Measurements from ENCODE around the gene PATE1.
"Not testable (repeated sequence)": the region's sequence is repeated elsewhere in the genome, so short reads cannot be mapped to it uniquely, and the experiment has no call there.

The PATE1 gene, protein sequence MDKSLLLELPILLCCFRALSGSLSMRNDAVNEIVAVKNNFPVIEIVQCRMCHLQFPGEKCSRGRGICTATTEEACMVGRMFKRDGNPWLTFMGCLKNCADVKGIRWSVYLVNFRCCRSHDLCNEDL

DNA sequence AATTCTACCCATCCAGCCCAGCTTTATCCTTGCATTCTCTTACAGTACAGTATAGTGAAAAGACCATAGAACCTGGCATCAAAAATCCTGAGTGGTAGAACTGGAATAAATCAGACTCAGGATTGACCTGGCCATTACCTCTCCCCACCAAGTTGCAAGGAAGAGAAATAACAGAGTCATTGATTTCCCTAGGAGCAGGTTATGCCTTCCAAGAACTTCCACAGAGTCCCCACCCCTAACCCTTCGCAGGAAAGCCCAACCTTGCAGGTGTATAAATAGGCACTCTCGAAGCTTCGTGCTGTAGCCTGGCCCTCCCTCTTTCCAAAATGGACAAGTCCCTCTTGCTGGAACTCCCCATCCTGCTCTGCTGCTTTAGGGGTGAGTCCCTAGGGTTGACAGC lies at the start of gene PATE1:
PATE1 (plus strand) TSS at position 301 of the 400 bp plus-strand sequence; CDS start at position 327, 26 bp downstream.
- no peak for DNase-seq (ENCODE audit: low read depth in 2 of 2, low spot score in 1 of 2)

DNA sequence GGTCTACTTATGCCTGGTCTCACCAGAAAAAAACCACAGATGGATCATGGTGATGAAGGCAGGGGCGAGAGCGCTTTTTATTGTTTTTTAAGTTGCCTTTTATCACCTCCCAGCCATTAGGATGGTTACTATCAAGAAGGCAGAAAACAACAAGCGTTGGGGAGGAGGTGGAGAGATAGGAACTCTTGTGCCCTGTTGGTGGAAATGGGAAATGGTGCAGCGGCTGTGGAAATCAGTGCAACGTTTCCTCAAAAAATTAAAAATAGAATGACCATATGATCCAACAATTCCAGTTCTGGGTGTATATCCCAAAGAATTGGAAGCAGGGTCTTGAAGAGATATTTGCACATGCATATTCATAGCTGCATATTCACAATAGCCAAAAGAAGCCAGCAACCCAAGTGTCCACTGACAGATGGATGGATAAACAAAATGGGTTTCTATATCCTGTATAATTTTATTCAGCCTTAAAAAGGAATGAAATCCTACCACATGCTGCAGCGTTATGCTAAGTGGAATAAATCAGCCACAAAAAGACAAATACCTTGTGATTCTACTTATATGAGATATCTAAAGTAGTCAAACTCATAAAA lies 45.0 kb upstream of the PATE1 start:
- no peak for DNase-seq (ENCODE audit: low read depth in 2 of 2, low spot score in 1 of 2)

DNA sequence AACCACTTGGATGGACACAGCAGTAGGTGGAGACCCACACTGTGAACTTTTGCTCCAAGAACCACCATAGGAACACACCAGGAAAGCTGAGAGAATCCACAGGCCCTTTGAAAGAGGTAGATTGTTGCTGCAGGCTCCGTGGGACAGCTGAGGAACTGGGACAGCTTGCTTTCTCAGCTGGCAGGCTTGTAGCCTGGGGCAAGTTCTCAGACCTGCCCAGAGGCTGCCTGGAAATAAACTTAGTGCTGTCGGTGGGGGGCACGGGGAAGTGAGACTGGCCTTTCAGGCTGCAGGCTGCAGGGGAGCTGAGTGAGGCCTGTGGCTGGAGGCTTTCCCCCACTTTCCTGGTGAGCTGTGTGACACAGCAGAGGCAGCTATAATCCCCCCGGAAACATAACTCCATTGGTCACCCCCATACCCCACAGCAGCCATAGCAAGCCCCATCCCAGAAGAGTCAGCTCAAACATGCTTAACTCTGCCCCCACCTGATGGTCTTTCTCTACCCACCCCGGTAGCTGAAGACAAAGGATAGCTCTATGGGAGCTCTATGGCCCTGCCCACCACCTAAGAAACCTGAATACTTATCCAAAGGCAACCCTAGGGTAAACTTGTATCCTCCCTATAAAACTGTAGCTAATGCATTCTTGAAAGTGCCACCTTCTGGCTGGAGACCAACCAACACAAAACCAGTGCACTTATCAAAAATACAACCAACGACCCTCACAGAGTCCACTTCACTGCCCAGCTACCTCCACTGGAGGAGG lies 44.0 kb upstream of the PATE1 start:
- DNase-seq (ENCODE audit: low read depth in 2 of 2, low spot score in 1 of 2): no peak

DNA sequence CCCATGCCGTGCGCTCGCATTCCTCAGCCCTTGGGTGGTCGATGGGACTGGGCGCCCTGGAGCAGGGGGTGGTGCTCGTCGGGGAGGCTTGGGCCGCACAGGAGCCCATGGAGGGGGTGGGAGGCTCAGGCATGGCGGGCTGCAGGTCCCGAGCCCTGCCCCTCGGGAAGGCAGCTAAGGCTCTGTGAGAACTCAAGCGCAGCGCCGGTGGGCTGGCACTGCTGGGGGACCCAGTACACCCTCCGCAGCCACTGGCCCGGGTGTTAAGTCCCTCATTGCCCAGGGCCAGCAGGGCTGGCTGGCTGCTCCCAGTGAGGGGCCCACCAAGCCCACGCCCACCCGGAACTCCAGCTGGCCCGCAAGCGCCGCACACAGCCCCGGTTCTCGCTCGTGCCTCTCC lies 41.4 kb upstream of the PATE1 start:
- not testable (repeated sequence) for DNase-seq (ENCODE audit: low read depth in 2 of 2, low spot score in 1 of 2)

DNA sequence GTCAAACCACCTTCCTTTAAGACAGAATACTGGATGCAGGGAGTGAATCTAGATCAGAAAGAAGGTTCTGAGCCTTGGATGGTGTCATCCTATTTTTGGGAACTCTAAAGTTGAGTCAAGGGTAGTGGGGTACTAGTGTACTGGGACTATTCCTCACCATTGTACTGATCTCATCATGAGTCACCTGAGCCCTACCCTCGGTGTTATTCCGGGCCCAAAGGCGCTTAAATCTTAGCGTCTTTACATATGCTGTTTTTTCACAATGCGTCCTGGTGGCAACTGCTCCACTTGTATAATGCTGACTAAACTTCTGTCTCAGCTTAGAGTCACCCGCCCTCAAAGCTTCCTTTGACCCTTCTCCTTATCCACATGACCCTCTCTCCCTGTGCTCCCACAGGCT lies 25.3 kb upstream of the PATE1 start:
- DNase-seq (ENCODE audit: low read depth in 2 of 2, low spot score in 1 of 2): no peak

DNA sequence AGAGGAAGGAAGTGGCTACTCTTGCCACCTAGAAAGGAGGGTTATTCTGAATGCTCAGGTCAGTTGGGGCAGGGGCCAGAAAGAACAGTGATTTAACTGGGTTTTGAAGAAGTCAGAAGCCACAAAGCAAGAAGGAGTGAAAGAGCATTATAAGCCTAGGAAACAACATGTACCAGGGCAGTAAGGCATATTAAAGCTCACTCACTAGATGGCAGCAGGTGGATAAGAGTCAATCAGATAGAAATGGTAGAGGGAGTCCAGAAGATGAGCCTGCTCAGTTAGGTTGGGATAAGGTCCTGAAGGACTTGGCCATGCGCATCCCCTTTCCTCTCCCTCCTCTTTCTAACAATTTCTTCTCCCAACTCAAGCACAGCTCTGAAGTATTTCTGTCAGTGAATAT lies 22.0 kb upstream of the PATE1 start:
- no peak for DNase-seq (ENCODE audit: low read depth in 2 of 2, low spot score in 1 of 2)

DNA sequence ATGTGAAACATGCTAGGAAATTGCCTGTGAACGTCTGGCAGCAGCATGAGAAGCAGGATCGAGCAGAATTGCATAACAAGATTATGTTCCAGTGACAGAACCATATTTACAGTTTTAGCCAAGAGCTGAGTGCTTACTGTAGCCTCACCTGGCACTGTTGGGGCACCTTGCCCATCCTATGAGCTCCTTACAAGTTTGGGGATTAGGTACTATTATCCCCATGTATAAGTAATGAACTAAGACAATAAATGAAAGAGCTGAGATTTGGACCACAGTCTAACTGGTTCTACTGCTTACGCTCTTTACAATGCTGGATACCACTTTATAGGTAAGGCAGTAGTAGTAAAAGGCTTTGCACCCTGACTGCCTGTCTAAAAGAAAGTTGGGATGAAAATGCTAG lies 17.1 kb upstream of the PATE1 start:
- DNase-seq (ENCODE audit: low read depth in 2 of 2, low spot score in 1 of 2): no peak

DNA sequence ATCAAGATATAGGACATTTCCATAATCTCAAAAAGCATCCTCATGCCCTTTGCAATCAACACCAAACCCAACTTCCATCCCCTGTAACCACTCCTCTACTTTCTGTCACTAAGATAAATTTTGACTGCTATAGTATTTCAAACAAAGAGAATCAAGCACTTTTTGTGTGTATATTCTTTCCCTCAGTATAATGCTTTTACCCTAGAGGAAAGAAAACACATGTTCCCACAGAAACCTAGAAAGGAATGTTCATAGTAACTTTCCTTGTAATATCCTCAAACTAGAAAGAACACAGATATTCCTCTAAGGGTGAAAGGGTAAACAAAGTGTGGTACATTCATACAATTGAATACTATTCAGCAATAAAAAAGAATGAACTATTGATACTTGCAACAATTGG lies 5.5 kb upstream of the PATE1 start:
- DNase-seq (ENCODE audit: low read depth in 2 of 2, low spot score in 1 of 2): no peak

DNA sequence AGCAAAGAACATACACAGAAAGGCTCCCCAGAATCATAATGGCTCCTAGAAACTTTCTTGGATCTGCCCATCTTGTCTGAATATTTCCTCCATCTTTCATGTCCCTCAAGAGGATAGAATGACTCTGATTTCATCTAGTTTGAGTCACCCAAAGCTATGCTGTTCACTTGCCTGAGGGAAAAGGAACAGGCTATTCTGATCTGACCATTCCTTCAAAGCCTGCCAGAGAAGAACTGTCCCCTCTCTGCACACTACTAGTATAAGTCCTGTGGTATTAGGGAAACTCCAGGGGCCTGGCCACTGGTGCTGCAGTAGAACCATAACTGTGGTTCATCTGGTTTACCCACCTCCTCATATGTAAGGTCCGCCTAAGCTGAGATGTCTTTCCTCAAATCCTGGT lies 2.4 kb upstream of the PATE1 start:
- no peak for DNase-seq (ENCODE audit: low read depth in 2 of 2, low spot score in 1 of 2)

DNA sequence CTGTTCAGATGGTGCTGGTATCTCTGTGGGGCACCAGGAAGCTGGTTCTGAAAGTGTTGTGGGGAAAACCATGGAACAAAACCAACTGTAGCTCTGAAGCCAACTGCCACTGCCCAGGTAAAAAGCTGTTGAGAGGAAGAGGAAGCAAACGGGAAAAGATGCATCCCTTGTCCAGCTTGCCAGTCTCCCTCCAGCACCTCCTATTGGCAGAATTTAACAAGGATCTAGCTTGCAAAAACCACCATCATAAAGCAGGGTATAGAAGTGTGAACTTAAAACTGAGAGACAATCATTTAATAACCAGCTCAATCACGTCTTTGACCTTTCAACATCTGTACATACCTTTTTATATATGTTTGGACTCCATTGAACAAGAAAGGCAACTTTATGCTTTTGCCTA lies 4.5 kb downstream of the PATE1 start:
- no peak for DNase-seq (ENCODE audit: low read depth in 2 of 2, low spot score in 1 of 2)

DNA sequence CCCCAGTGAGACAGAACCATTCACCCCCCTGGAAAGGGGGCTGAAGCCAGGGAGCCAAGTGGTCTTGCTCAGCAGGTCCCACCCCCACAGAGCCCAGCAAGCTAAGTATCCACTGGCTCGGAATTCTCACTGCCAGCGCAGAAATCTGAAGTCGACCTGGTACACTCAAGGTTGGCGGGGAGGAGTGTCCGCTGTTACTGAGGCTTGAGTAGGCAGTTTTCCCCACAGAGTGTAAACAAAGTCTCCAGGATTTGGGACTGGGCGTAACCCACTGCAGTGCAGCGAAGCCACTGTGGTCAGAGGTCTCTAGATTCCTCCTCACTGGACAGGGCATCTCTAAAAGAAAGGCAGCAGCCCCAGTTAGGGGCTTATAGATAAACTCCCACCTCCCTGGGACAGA lies 10.0 kb downstream of the PATE1 start:
- no peak for DNase-seq (ENCODE audit: low read depth in 2 of 2, low spot score in 1 of 2)

DNA sequence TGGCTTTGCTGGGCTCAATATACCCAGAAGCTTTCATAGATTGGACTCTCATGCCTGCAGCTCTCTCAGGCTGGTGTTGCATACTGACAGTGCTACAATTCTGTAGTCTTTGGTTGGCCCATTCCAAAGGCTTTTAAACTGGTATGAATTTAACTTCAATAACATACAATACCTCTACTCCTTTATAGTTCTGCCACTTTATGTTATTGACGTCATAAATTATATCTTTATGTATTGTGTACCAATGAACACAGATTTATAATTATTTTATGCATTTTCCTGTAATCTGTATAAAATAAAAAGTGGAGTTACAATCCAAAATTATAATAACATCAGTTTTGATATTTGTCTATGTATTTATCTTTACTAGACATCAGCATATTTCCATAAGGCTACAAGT lies 16.4 kb downstream of the PATE1 start:
- no peak for DNase-seq (ENCODE audit: low read depth in 2 of 2, low spot score in 1 of 2)

DNA sequence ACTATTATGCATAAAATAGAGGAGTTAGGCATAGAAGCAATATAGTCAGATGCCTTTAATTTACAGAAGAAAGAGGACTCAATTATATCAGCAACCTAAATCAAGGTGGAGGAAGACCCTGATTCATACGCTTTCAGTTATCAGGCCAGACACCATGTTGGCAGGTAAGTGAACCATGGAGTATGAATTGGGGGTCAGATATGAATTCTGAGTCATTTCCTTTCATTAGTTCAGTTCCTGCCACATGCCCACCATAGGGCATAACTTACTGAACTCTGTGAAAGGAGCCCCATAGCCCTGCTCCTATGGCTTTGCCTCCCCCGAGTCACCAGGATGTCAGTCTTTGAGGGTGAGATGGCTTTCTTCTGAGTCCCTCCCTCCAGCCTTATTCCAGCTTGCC lies 17.4 kb downstream of the PATE1 start:
- no peak for DNase-seq (ENCODE audit: low read depth in 2 of 2, low spot score in 1 of 2)

DNA sequence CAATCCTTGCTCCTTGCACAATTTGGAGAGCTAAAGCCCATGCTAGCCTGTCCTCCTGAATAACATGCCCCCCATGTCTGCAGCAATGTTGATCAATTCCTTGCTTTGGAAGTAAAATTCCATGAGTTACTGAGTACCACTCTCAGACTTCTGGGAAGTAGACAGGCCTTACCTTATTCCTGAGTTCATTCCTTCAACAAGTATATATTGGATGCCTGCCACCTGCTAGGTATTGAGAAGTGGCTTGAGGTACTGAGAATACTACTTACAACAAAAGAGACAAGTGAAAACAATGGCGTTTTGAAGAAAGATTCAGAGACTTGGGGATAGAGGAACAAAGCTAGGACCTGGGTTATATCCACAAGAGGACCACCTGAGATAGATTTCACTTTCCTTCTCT lies 20.2 kb downstream of the PATE1 start:
- no peak for DNase-seq (ENCODE audit: low read depth in 2 of 2, low spot score in 1 of 2)

DNA sequence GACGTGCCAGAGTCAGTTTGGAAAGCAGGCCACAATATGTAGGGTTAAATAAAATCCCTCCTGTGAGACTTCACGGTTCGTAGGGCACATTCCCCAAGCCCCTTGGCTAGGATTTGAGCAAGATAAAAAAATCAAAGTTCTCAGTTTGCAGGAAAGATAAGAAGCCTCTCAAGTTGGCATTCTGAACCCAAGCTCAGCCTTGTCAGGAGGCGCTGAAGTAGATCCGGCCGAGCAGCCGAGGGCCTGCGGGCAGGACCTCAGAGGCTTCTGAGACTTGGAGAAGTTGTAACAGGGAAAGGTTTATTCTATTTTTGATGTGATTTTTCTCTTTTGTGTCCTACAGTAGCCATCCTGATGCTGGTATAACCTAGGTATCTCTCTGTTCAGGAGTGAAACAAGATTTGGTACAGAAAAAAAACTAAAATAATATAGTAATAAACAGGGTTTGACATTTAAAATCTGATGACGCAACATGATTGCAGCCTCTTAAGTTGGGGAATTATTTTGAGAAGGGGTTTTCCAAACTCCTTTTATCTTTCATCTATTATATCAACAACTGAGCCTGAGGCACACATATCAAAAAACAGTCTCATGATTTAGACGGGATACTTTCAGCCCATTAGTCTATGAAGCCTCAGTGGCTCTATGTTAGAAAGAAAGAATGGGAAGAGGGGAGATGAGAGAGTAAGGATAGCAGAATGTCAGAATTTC lies 22.4 kb downstream of the PATE1 start:
- DNase-seq (ENCODE audit: low read depth in 2 of 2, low spot score in 1 of 2): no peak

DNA sequence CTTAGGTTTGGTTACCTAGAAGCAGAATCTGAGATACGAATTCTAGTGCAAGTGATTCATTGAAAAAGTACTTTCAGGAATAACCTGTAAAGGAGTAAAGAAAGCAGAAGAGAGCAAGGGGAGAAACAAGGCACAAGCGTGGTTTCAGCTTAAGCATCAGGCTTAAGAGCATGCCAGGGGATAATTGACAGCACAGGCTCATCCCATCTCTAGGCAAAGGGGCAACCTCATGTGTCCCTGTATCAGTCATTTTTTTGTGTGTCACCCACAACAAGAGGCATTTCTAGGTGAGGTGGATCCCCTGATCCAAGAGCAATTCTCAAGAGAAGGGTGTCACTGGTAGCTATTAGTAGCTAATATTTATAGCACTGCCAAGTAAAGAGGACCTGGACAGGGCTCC lies 24.5 kb downstream of the PATE1 start:
- no peak for DNase-seq (ENCODE audit: low read depth in 2 of 2, low spot score in 1 of 2)

DNA sequence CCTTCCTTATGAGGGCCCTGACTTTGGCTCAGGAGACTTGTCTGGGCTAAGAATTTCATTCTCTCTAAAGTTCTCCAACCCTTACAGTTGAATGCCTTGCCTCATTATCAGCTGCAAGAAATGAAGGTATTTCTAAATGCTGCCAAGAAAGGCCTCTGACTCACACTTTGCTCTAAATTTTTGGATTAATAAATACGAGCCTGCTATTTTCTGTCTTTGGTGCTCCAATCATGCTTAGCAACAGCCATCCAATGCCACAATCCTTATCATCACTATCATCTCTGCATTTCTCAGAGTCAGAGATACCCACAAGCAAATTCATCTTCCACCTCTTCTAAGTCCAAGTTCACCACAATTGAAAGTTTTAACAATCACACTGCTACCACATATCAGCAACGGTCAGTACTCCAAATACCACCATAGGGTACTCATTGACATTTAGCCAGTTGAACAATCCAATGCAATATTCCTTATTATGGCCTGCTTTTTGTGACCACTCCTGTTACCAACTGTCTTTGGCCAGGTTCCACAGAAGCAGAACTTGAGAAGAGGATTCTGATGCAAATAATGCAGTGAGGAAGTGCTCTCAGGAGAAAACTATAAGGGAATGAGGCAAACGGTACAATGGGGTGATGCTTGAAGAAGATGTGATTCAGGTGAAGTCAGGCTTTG lies 26.9 kb downstream of the PATE1 start:
- no peak for DNase-seq (ENCODE audit: low read depth in 2 of 2, low spot score in 1 of 2)

DNA sequence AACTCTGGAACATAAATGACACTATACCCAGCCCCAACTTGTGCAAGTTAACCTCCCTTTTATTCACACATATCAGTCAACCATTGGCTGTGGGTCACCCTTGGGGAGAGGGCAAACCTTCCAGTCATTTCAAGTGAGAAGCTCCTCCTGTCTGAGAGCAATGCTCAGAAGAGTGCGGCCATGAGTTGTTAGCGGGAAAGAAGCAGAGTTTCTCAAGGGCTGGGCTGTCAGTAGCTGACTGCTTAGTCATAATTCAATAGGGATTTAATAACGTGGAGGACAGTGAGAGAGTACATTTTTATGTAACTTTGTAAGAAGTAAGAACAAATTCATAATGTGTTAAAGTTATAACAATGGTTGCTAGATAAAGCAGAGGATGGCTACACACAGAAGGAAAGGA lies 27.4 kb downstream of the PATE1 start:
- no peak for DNase-seq (ENCODE audit: low read depth in 2 of 2, low spot score in 1 of 2)

DNA sequence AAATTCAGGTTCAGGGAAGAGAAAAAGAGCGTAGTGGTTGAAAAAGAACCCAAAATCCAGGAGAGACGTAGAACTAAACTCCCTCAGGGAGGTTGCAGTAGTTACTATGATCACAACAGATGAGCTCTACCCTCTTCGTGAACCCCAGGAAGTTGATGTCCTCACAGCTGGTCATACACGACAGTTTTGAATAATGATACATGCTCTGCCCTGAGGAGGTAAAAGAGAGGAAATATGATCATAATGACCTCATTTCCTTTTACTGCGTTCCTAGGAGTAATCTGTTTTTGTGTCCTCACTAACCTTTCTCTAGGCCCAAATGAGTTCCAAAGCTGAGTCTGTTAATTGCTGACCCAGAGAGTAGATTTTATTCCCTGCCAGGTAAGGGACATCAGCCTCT lies 31.2 kb downstream of the PATE1 start:
- no peak for DNase-seq (ENCODE audit: low read depth in 2 of 2, low spot score in 1 of 2)

DNA sequence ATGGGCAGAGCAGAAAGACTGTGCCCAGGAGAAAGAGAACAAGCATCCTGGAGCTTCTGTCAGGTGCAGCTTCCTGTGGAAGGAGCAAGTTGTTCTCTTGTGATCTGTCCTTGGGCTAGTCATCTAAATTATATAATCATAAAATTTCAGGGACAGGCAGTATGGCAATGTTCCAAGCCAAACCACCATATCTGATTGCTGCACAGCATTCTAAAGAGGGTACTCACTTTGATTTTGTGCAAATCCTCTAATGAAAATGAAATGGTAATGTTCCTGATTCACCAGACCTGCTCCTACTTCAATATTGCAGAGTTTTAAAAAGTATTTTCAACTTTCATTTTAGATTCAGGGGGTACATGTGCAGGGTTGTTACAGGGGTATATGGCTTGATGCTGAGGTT lies 32.6 kb downstream of the PATE1 start, which contains the start of gene PATE2:
PATE2 (minus strand) TSS at position 101 of the 400 bp plus-strand sequence; CDS start at position 46, 55 bp downstream.
- no peak for DNase-seq (ENCODE audit: low read depth in 2 of 2, low spot score in 1 of 2)

DNA sequence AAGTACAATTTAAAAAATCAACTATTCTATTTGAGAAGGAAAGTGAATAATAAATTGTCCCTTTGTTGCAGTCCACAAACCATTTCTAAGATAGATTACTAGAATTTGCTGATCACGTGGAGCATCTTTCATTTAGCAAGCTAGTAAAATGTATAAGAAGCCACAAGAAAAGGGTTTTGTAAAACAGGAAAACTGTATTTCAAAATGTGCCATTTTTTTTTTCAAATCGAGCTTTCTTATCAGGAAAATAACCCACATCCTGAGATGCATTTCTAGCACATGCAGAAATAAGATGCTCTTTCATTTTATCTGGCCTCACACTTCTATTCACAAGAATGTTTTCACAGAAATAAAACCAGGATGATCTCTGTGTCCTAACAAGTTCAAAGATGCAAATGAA lies 38.6 kb downstream of the PATE1 start:
- no peak for DNase-seq (ENCODE audit: low read depth in 2 of 2, low spot score in 1 of 2)

DNA sequence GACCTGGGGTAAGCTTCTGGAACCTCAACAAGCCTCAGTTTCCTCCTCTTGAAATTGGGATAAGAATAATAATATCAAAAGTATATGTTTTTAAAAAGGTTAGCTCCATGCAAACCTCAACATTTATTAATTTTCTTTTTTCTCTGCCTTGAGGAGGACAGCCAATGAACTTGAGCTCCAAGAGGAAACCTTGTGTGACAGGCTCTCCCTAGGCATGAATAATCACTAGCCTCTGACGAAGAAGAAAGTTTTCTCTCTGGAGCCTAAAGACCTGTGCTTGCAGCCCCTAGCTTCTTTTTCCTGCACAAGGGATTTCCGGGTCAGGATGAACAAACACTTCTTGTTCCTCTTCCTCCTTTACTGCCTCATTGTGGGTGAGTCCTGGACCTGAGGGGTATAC lies 41.7 kb downstream of the PATE1 start, which contains the start of gene PATE3:
PATE3 (plus strand) TSS at position 301 of the 400 bp plus-strand sequence; CDS start at position 326, 25 bp downstream.
- no peak for DNase-seq (ENCODE audit: low read depth in 2 of 2, low spot score in 1 of 2)

Data from stimulated activated CD8-positive, alpha-beta memory T cell treated with anti-CD3 and anti-CD28 coated beads, Interleukin-4, amount 100 ng/mL, for 4 hours (primary cell).